Esophagus squamous epithelium (tissue), 5 donors: Measurements from ENCODE around the gene RFX5. TPM values are rescaled to one million over a fixed set of nuclear protein-coding genes. Genes with fewer than 3 reads are reported as not detected.
A peak's percentile ranks its signal among the peaks of the same experiment; 100 is the strongest.

Source experiments
- DNase-seq: peaks from one replicate; lab custom pipeline; 2025; lab: John Stamatoyannopoulos, UW
- H3K27ac ChIP-seq, 4 donors: fragments of 200-600 bp; sonication (generic); one replicate each; pipeline ENCODE4 v1.5.1; 2016 to 2019; ENCODE audit warnings: mild to moderate bottlenecking in 1 of 4
- H3K27me3 ChIP-seq, 4 donors: fragments of 200-600 bp; sonication (generic); 1 replicate in 3 of 4; 2 replicates in 1 of 4; pipeline versions ENCODE4 v1.5.1 to v1.6.0; 2017 to 2021; ENCODE audit warnings: antibody characterized with exemption in 1 of 4
- H3K36me3 ChIP-seq, 3 donors: fragments of 200-600 bp; sonication (generic); one replicate each; pipeline ENCODE4 v1.5.1; 2016 to 2019
- H3K4me1 ChIP-seq, 3 donors: fragments of 200-600 bp; sonication (generic); one replicate each; pipeline ENCODE4 v1.5.1; 2017 to 2019
- H3K4me3 ChIP-seq, 4 donors: fragments of 200-600 bp; sonication (generic); 1 replicate in 3 of 4; 2 replicates in 1 of 4; pipeline ENCODE4 v1.5.1; 2016 to 2019; ENCODE audit warnings: mild to moderate bottlenecking in 2 of 4, moderate library complexity in 1 of 4
- H3K9me3 ChIP-seq, 3 donors: fragments of 200-600 bp; sonication (generic); one replicate each; pipeline ENCODE4 v1.5.1; 2016 to 2019
- POLR2A ChIP-seq, 4 donors: fragments of 450-650 bp; IDR thresholded peaks; one replicate each; pipeline ENCODE4 v1.6.1; 2017; ENCODE audit warnings: antibody characterized with exemption in 4 of 4, mild to moderate bottlenecking in 4 of 4, moderate library complexity in 3 of 4
- WGBS, 2 donors: methylation state at CpG; one replicate each; pipeline ENCODE4 v1.1.5; 2018; 5-methylcytosine and 5-hydroxymethylcytosine counted together
- intact Hi-C: fragments of 100-400 bp; cut with DNase I; formaldehyde crosslinking; loops from one replicate; pipeline ENCODE4 v1.15.0; 2022
- total RNA-seq, 4 donors: library from RNA; depleted of rRNA; stranded (reverse); fragments of >200 nt; gene quantifications; one replicate each; pipeline ENCODE4 v1.1.0, GENCODE V29; 2016
- TF ChIP-seq, protein P1 (sequence below), 6 experiments: fragments of 450-650 bp in 4 of 6; fragments of 200-600 bp in 2 of 6; sonication (generic) in 2 of 6; IDR thresholded peaks; one replicate each; pipeline ENCODE4 v1.5.1; 2016 to 2019; ENCODE audit warnings: antibody characterized with exemption in 6 of 6, mild to moderate bottlenecking in 4 of 6, moderate library complexity in 4 of 6
- donor health status: DM: yes; HTN: yes; CAD: no.

The RFX5 gene
- total RNA-seq, 4 donors from 2014 or later, result 13.2 to 59.6 (median 24.5) TPM

DNA sequence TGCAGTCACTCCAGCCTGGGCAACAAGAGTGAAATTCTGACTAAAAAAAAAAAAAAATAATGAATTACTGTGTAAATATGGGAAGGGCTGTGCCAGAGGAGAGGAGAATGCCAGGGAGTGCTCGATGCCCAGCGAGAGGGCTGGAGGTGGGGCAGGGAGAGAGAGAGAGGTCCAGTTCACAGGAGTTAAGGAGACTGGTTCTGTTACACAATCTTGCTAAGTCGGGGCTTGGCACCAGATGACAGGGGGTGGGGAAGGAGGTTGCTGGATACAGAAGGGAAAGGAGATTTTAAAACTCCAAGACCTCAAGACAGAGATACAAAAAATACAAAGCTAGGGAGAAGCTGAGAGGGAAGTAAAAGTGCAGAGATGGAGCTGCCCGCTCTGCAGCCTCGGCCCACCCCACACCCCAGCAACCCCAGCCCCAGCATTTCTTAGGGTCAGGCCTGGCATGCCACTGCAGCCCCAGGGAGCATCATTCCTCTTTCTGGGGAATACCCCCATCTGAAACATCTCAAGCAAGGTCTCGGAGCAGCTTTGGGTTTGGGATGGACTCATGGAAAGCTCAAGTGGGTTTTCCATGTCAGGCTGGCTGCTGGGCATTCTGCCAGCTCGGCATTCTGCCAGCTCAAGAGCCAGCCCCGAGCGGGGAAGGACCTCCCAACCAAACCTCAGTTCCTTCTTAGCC is 24.5 kb upstream of the RFX5 start:
- TF ChIP-seq, protein P1, sequence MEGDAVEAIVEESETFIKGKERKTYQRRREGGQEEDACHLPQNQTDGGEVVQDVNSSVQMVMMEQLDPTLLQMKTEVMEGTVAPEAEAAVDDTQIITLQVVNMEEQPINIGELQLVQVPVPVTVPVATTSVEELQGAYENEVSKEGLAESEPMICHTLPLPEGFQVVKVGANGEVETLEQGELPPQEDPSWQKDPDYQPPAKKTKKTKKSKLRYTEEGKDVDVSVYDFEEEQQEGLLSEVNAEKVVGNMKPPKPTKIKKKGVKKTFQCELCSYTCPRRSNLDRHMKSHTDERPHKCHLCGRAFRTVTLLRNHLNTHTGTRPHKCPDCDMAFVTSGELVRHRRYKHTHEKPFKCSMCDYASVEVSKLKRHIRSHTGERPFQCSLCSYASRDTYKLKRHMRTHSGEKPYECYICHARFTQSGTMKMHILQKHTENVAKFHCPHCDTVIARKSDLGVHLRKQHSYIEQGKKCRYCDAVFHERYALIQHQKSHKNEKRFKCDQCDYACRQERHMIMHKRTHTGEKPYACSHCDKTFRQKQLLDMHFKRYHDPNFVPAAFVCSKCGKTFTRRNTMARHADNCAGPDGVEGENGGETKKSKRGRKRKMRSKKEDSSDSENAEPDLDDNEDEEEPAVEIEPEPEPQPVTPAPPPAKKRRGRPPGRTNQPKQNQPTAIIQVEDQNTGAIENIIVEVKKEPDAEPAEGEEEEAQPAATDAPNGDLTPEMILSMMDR (IDR thresholded peaks at IDR 0.05), result no peak
- peak overlapping the region; percentile 14 to 65 (median 44) for H3K4me3 ChIP-seq
- DNase-seq, result no peak
- H3K4me1 ChIP-seq, result peaks cover 31 to 60% (median 33%) of the 10 kb centered on the region in 3 donors
- no peaks in the 10 kb centered on the region for H3K9me3 ChIP-seq
- peak overlapping the region; percentile 48 to 82 (median 76) for H3K27ac ChIP-seq
- peaks cover 0 to 28% (median 0%) of the 10 kb centered on the region in 3 donors for H3K36me3 ChIP-seq
- intact Hi-C loops, result no loop called here
- H3K27me3 ChIP-seq, result no peaks in the 10 kb centered on the region
- WGBS, 2 donors, result 20 to 21% methylated on average over 6 to 8 of the region's 9 CpGs

DNA sequence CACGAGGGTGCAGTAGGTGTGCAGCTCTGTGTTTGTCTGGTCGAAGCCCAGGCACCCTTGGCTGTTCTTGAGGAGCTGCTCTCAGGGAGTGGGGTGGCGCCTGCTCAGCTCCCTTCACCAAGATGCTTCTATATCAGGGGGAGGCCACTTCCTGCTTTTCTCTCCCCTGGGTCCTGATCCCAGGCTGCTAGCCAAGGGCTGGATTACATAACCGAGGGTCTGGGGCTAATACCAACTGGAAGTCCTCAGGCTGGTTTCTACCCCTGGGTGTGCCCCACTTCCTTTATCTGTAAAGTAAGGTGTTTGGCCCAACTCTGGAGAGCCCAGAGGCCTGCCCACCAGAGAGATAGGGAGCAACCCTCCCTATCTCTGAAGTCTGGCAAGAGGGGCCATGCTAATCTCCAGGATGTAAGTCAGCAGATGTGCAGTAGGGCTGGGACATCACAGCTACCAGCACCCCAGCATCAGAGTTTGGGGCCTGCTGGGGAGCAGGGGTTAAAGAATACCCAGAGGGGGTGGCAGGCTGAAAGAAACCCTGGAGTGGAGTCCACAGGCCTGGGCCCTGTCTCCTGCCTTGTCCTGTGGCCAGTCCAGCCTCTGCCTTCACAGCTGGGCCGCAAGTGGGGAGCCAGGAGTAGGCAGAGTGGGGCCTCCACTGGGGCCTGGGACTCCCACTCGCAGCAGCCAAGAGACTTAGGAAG is 23.3 kb upstream of the RFX5 start:
- Histone ChIP-seq H3K4me1 (peaks cover 31 to 60% (median 33%) of the 10 kb centered on the region in 3 donors), H3K27me3 (no peaks in the 10 kb centered on the region), H3K9me3 (no peaks in the 10 kb centered on the region), H3K36me3 (peaks cover 0 to 40% (median 0%) of the 10 kb centered on the region in 3 donors), H3K27ac (peak overlapping the region in 3 of 4 donors; percentile 73 to 82 (median 75)), H3K4me3 (no peak overlapping the region)
- intact Hi-C loops, result no loop called here
- WGBS, 2 donors, result 68 to 69% methylated on average over 3 to 6 of the region's 6 CpGs
- no peak for DNase-seq
- TF ChIP-seq POLR2A (IDR thresholded peaks at IDR 0.05), result no peak
- TF ChIP-seq, protein P1 (IDR thresholded peaks at IDR 0.05), result no peak

DNA sequence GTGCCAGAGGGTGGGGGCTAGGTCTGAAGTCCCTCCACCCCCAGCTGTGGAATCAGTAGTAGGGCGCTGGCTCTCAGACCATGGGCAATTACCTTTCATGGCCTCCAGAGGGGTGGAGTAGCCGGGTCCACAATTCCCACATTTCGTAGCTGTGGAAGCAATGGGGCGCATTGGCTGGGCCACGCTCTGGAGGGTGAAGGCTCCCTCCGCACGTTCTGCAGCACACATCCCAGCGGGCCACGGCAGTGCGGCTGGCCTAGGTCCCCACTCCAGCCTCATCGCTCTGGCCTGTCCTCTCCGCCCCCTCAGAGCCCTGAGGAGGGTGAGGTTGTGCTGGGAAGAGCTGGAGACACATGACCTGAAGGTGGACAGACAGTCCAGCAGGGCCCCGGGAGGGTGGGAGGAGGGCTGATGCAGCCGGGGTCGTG is 22.6 kb upstream of the RFX5 start:
- intact Hi-C loops, result no loop called here
- TF ChIP-seq POLR2A (IDR thresholded peaks at IDR 0.05), result no peak
- TF ChIP-seq, protein P1 (IDR thresholded peaks at IDR 0.05), result no peak
- no peak for DNase-seq
- 68 to 74% methylated on average over 3 to 5 of the region's 15 CpGs for WGBS, 2 donors
- Histone ChIP-seq H3K9me3 (no peaks in the 10 kb centered on the region), H3K27ac (peak overlapping the region in 3 of 4 donors; percentile 14 to 75 (median 73)), H3K36me3 (peaks cover 0 to 47% (median 0%) of the 10 kb centered on the region in 3 donors), H3K27me3 (no peaks in the 10 kb centered on the region), H3K4me1 (peaks cover 31 to 60% (median 33%) of the 10 kb centered on the region in 3 donors), H3K4me3 (no peak overlapping the region)

DNA sequence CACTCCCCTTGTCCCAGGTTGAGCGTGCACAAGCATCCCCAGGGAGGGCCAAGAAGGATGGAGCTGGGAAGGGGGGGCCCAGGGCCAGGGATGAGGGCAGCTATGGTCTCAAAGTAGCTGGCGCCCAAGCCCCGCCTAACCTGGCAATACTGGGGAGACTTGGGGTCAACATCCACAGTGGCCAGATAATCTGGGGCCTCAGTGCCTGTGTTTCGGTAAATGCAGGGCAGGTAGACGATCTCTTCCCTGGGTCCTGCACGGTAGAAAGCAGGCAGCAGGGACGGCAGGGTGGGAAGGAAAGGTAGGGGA is 22.2 kb upstream of the RFX5 start:
- DNase-seq, result no peak
- TF ChIP-seq POLR2A (IDR thresholded peaks at IDR 0.05), result no peak
- TF ChIP-seq, protein P1 (IDR thresholded peaks at IDR 0.05), result no peak
- Histone ChIP-seq H3K9me3 (no peaks in the 10 kb centered on the region), H3K27ac (no peak overlapping the region), H3K4me1 (peaks cover 31 to 60% (median 33%) of the 10 kb centered on the region in 3 donors), H3K36me3 (peaks cover 0 to 51% (median 0%) of the 10 kb centered on the region in 3 donors), H3K4me3 (no peak overlapping the region), H3K27me3 (no peaks in the 10 kb centered on the region)
- WGBS, 2 donors, result no CpG with 5 or more reads among the region's 7 CpGs
- intact Hi-C loops, result no loop called here
